ENCODE data around the gene NACC2. TPM values are rescaled to one million over a fixed set of nuclear protein-coding genes. Genes with fewer than 3 reads are reported as not detected.

Gene NACC2
- total RNA-seq, 1 donor from 2014 or later = 34.0 TPM

DNA sequence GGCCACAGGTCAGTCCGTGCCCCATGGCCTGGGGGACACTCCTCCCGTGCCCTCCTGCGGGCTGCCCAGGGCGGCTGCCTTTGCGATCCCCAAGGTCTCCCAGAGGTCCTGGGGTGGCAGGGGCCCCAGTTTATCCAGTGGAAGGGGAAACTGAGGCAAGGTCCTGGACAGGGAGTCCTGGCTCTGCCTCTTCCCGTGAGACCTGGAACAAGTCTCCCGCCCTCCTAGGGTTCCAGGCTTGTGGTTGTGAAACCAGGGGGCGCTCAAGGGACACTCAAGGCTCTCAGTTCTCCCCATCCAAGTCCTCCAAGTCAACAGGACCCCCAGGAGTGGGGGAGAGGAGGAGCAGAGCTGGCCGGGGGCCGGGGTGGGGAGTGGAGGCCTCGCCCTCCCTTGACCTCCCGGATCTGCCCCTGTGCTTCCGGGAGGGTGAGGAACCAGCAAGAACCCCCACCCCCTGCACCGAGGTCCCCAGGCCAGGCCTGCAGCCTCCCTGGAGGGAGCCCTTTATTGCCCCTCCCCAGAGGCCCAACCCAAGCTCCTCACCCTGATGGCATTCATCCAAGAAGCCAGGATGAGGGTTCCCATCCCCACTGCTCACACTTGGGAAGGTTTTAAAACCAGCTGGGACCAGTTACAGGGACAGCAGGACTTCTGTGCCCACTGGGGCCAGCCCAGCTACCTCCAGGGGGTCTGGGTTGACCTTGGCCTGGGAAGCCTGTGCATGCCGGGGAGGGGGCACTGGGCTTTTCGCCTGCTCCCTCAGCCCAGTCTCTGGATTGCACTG, 48.3 kb upstream of the NACC2 start:
- no peaks in the 10 kb centered on the region for H3K9me3 Mint-ChIP-seq (ENCODE audit: unreplicated experiment)
- no peak overlapping the region for H3K4me3 ChIP-seq (ENCODE audit: insufficient read depth, low read depth, low read length)
- no peak overlapping the region for H3K4me2 ChIP-seq (ENCODE audit: low read length)
- no peak overlapping the region for H2AFZ ChIP-seq (ENCODE audit: low read depth, low read length)
- no peaks in the 10 kb centered on the region for H3K4me1 Mint-ChIP-seq (ENCODE audit: low read depth, unreplicated experiment)
- H3K9me3 ChIP-seq (ENCODE audit: insufficient read depth, low read depth, low read length) = no peaks in the 10 kb centered on the region
- peaks cover 29% of the 10 kb centered on the region for H3K27me3 Mint-ChIP-seq (ENCODE audit: low read depth, unreplicated experiment)
- H3K36me3 Mint-ChIP-seq (ENCODE audit: low read depth, unreplicated experiment) = no peaks in the 10 kb centered on the region
- H3K9ac ChIP-seq (ENCODE audit: low read length) = no peak overlapping the region
- peaks cover 15% of the 10 kb centered on the region for H3K27me3 ChIP-seq (ENCODE audit: insufficient read depth, low read length)
- H3K27ac ChIP-seq (ENCODE audit: low read depth, low read length) = no peak overlapping the region
- FAIRE-seq (no peak), DNase-seq (ENCODE audit: low read depth) (no peak)
- H3K4me1 ChIP-seq (ENCODE audit: insufficient read depth, low read length) = no peaks in the 10 kb centered on the region
- no peak overlapping the region for H3K27ac Mint-ChIP-seq (ENCODE audit: unreplicated experiment)
- no peak overlapping the region for H3K4me3 Mint-ChIP-seq (ENCODE audit: unreplicated experiment)
- no peak for TF ChIP-seq EZH2 (IDR thresholded peaks at IDR 0.05; ENCODE audit: insufficient read depth, low read length)
- TF ChIP-seq, protein P1, sequence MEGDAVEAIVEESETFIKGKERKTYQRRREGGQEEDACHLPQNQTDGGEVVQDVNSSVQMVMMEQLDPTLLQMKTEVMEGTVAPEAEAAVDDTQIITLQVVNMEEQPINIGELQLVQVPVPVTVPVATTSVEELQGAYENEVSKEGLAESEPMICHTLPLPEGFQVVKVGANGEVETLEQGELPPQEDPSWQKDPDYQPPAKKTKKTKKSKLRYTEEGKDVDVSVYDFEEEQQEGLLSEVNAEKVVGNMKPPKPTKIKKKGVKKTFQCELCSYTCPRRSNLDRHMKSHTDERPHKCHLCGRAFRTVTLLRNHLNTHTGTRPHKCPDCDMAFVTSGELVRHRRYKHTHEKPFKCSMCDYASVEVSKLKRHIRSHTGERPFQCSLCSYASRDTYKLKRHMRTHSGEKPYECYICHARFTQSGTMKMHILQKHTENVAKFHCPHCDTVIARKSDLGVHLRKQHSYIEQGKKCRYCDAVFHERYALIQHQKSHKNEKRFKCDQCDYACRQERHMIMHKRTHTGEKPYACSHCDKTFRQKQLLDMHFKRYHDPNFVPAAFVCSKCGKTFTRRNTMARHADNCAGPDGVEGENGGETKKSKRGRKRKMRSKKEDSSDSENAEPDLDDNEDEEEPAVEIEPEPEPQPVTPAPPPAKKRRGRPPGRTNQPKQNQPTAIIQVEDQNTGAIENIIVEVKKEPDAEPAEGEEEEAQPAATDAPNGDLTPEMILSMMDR (IDR thresholded peaks at IDR 0.05; ENCODE audit: insufficient read depth, low read depth, low read length) = no peak
- no peaks in the 10 kb centered on the region for H3K36me3 ChIP-seq (ENCODE audit: insufficient read depth, low read length)
- no peaks in the 10 kb centered on the region for H4K20me1 ChIP-seq (ENCODE audit: insufficient read depth, low read length)
- H3K79me2 ChIP-seq (ENCODE audit: insufficient read depth, low read length) = no peaks in the 10 kb centered on the region

DNA sequence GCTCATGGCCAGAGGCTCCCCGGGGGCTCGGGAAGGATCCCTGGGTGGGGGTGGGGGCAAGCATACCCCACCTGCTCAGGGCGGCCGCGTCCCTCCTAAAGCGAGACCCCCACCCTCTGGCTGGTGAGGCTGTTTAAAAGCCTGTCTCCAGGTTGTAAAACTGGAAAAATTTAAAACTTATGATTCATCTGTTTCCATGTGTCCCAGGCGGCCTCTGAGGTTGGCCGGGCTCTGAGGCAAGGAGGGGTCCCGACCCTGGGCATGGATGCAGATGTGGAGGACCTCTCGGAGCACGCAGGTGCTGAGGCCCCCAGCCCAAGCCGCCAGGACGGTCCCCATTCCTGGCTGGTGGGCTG, 47.7 kb upstream of the NACC2 start:
- H3K9me3 Mint-ChIP-seq (ENCODE audit: unreplicated experiment) = no peaks in the 10 kb centered on the region

More for the DNA sequence above, 47.7 kb upstream of the NACC2 start:
- Histone ChIP-seq H3K4me2 (ENCODE audit: low read length) (no peak overlapping the region), H3K27ac (ENCODE audit: low read depth, low read length) (no peak overlapping the region), H2AFZ (ENCODE audit: low read depth, low read length) (no peak overlapping the region), H4K20me1 (ENCODE audit: insufficient read depth, low read length) (no peaks in the 10 kb centered on the region), H3K9me3 (ENCODE audit: insufficient read depth, low read depth, low read length) (no peaks in the 10 kb centered on the region), H3K4me1 (ENCODE audit: insufficient read depth, low read length) (no peaks in the 10 kb centered on the region), H3K9ac (ENCODE audit: low read length) (no peak overlapping the region), H3K79me2 (ENCODE audit: insufficient read depth, low read length) (no peaks in the 10 kb centered on the region), H3K27me3 (ENCODE audit: insufficient read depth, low read length) (peaks cover 13% of the 10 kb centered on the region), H3K4me3 (ENCODE audit: insufficient read depth, low read depth, low read length) (no peak overlapping the region), H3K36me3 (ENCODE audit: insufficient read depth, low read length) (no peaks in the 10 kb centered on the region)
- H3K27ac Mint-ChIP-seq (ENCODE audit: unreplicated experiment) = no peak overlapping the region
- H3K36me3 Mint-ChIP-seq (ENCODE audit: low read depth, unreplicated experiment) = no peaks in the 10 kb centered on the region
- TF ChIP-seq, protein P1 (IDR thresholded peaks at IDR 0.05; ENCODE audit: insufficient read depth, low read depth, low read length) = no peak
- TF ChIP-seq EZH2 (IDR thresholded peaks at IDR 0.05; ENCODE audit: insufficient read depth, low read length) = no peak
- H3K27me3 Mint-ChIP-seq (ENCODE audit: low read depth, unreplicated experiment) = peaks cover 29% of the 10 kb centered on the region
- FAIRE-seq = no peak
- DNase-seq (ENCODE audit: low read depth) = no peak
- H3K4me1 Mint-ChIP-seq (ENCODE audit: low read depth, unreplicated experiment) = no peaks in the 10 kb centered on the region
- H3K4me3 Mint-ChIP-seq (ENCODE audit: unreplicated experiment) = no peak overlapping the region

All from astrocyte (in vitro differentiated cells and primary cell).